ENCODE measurements around the gene ANKRD28.
A peak's percentile ranks its signal among the peaks of the same experiment; 100 is the strongest.
"Not testable (repeated sequence)": the region's sequence is repeated elsewhere in the genome, so short reads cannot be mapped to it uniquely, and the experiment has no call there.

ANKRD28 gene

DNA sequence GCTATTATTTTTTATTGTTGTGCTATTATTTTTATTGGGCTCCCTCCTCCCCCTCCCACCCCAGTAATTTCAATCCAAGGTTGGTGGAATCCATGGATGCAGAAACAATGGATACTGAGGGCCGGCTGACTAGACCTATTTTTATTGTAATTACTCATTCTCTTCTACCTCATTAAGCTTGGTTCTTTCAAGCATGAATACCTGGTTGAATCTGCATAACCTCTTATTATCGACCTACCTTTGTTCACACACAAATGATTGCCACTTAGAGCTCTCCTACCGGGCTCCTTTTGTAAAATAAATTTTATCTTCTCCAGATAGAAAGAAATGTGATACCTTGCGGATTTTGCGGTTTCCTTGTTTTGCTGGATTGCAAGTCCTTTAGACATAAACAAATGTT is 164.6 kb downstream of the ANKRD28 start:
- DNase-seq, result no peak

DNA sequence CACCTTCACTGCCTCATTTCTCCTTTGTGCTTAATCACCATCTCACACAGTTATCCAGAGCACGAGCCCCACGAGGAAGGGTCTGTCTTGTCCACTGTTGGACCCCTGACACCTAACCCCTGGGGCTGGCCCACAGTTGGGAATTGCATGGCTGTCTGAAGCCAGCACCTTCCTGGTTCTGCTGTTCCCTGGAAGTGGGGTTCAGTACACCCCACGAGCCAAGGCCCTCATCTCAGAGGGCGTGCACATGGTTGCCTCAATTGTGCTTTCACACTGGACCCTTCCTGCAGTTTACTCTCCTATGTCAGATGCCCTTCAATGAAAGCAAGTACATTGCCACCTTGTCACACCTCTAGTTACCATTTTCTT is 165.6 kb downstream of the ANKRD28 start:
- no peak for DNase-seq

DNA sequence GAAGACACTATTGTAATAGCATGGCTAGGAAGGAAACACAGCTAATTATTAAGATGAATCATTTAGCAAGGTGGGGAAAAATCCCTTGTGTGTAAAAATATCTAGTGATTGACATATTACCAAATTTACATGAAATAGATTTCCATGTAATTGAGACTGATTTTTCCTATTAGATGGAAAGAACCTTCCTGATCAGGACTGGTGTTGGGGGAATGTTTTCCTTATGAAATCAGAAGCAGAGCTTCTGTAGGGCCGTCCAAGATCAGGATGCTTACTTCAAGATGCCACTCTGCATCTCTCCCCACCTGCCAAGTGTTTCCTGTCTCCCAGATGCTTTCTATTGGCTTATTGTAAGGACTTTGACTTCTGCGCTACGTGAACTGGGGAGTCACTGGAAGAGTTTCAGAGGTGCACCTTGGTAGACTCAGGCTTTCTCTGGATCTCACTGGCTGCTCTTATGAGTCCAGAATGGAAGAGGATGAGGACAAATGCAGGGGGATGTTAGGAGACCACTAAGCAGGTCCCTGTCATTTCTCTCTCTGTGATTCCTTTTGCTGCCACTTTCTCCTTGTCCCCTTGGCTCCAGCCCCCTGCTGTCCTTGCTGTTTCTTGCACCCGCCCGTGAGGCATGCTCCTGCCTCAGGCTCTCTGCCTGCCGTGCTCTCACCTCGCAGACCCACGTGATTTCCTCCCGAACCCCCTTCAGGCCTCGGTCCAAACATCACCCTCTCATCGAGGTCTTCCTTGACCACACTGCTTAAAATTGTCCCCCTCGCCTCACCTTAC is 166.2 kb downstream of the ANKRD28 start:
- DNase-seq, result no peak

DNA sequence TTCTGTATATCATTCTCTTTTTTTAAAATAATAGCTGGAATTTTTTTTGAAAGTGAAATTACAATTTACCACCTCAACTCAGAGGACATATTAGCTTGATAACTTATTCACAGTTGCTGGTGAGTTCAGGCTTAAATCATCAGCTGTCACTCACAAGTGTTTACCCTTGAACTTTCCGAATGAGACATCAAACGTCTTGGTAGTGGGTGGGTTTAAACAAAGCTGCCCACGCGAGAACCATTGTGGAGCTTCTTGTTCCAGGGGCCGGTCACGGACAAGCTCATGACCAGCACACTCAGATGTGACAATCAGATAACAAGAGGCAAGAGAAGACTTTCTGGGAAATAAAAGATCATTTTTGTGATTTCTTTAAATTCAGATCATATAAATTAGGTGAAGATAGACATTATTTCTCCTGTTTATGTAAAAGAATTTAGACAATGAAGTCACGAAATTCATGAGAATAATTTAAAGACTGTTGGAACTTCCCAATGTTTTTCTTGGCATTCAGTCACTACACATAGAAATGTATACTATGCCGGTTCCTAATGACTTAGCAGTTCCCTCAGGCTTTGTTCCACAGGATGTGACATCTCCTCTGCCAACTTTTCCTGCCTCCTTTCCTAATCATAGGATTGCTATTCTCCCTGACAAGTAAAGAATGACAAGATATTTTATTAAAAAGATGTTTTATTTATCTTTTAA is 167.0 kb downstream of the ANKRD28 start:
- DNase-seq, result no peak

DNA sequence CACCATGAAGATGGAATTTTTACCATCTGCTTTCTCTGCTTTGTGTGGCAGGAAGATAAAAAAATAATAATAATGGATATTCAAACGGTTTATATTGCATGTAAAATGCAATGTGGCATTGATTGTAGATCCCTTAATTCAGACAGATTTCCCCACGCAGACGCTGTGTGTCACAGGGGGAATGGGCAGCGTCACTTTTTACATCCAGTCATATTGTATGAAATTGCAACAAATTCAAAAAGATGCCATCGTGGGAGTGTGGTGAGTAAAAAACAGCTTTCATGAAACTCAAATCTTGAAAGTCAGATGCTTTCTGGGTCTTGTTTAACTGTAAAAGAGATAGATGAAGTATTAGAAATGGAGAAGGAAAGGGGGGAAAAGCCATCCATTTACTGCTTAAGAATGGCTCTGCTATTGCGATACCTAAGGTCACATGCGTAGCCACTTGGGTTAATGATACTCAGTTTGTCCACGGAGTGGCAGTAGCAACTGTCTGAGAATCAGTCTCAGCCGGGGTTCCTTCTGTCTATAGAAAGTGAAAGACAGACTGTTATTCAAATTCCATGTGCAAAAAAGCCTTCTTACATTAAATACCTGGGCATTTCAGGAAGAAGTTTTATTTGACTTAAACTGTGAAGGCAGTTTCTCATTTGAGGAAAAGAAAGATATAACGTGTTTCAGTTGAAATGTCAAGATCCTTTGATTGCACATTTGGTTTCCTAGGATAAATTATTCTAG is 167.8 kb downstream of the ANKRD28 start:
- DNase-seq, result peak; percentile 83

DNA sequence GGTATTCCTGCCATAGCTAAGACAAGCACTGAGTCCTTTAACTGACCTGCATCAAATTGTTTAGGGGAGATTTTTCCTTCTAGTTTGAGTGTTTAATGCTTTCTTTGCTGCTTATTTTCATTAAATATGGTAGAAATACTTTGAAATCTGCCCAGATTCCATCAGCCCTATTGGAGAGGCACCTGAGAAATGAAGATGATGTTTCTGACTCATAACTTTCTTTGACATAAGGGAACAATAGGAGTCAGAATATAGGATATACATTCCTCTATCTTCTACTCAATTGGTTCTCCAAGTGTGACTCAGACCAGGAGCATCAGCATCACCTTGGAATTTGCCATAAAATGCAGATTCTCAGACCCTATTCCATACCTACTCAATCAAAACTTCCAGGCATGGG is 168.8 kb downstream of the ANKRD28 start:
- no peak for DNase-seq

DNA sequence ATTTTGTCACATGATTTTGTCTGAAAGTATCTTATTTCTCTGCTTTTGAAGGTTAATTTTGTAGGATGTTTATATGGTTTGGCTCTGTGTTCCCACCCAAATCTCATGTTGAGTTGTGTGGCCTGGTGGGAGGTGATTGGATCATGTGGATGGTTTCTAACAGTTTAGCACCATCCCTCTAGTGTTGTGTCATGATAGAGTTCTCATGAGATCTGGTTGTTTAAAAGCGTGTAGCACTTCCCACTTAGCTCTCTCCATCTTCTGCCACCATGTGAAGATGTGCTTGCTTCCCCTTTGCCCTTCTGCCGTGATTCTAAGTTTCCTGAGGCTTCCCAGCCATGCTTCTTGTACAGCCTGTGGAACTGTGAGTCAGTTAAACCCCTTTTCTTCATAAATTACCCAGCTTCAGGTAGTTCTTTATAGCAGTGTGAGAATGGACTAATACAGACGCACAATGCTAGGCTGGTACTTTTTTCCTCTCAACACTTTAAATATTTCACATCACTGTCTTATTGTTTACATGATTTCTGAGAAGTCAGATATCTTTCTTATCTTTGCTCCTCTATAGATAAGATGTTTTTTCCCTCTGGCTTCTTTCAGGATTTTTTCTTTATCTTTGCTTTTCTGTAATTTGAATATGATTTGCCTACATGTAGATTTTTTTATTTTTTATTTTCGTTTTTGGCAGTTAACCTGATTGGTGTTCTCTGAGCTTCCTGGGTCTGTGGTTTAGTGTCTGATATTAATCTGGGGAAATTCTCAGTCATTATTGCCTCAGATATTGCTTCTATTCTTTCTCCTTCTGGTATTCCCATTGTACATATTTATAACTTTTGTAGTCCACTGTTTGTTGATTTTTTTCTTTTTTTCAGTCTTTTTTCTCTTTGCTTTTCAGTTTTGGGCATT is 174.0 kb downstream of the ANKRD28 start:
- DNase-seq, result no peak

DNA sequence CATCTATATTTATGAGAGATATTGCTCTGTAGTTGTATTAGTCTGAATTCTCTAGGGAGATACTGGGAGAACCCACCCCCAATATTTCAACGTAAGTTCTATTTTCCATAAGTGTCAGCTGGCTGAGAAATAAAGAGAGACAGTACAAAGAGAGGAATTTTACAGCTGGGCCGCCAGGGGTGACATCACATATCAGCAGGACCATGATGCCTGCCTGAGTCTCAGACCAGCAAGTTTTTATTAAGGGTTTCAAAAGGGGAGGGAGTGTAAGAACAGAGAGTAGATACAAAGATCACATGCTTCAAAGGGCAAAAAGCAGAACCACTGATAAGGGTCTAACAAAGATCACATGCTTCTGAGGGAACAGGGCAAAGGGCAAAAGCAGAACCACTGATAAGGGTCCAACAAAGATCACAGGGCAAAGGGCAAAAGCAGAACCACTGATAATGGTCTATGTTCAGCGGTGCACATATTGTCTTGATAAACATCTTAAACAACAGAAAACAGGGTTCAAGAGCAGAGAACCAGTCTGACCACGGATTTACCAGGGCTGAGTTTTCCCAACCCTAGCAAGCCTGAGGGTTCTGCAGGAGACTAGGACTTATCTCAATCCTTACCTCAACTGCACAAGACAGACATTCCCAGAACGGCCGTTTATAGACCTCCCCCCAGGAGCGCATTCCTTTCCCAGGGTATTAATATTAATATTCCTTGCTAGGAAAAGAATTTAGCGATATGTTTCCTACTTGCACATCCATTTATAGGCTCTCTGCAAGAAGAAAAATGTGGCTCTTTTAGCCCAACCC is 177.9 kb downstream of the ANKRD28 start:
- DNase-seq, result not testable (repeated sequence)
